DMS114 treated with DMSO at 0.1 percent for 48 hours (cell line): Measurements from ENCODE around the gene NUBP2.

ENCODE experiments used
- DNase-seq: peaks from one replicate; lab custom pipeline; 2025; ENCODE audit not compliant: unreplicated experiment; lab: John Stamatoyannopoulos, UW

Gene NUBP2, protein sequence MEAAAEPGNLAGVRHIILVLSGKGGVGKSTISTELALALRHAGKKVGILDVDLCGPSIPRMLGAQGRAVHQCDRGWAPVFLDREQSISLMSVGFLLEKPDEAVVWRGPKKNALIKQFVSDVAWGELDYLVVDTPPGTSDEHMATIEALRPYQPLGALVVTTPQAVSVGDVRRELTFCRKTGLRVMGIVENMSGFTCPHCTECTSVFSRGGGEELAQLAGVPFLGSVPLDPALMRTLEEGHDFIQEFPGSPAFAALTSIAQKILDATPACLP

DNA sequence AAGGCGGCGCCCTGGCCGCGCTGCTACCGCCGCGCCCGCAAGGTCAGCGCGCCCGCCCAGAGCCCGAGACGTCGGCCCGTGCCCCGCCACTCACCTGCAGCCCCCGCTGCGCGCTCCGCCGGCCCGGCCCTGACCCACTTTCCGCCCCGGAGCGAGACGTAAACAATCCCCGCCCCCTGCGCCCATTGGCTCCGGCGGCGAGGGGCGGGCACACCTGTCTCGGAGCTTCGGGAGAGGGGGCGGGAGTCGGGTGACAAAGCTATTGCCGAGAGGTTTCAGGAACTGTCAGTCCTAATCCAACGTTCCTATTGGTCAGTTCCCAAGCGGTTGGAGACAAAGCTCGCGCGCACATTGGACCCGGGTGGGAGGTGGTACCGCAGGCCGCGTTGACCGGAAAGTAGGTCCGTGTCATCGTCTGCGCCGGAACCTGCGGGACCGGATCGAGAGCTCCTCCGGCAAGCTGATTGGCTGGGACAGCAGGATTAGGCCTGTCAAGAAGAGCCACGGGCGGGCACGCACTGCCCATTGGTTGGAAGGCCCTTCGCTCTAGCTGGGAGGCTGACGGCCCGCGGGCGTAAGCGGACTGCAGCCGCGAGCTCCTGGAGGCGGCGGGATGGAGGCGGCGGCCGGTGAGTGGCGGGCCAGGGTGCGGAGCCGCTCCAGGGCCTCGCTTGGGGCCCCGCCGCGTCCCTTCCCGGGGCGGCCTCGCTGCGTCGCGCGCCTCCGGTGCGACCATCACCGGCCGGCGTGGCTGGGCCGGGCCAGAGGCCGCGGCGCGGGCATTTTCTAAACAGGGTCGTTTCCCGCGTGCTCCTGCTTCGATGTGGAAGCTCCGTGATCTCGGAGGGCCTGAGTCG, at the start of gene NUBP2, which contains the start of gene SPSB3:
Gene NUBP2, plus strand, starts transcription at position 553 of the 857 bp plus-strand sequence. Its CDS starts 61 bp downstream, at position 614.
Gene SPSB3, minus strand, starts transcription at position 164 of the 857 bp plus-strand sequence. CDS start 1,088 bp downstream, outside the sequence.
- peak; percentile 97 for DNase-seq

DNA sequence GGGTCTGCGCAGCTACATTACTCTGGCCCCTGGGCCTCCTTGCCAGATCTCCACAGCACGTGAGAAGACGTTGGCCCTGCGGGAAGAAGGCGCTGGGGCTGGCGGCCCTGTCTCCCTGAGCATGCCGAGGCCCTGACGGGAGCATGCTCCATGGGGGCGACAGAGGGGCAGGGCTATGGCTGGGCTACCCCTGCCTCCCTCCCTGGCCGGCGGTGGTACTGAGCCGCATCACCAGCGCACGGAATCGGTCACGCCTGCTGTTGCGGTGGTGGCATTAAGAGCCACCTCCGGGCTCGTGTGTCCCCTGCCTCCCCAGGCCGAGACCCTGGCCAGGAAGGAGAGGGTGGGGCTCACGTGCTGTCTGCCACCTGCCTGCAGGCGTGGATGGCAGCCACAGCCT, 48.6 kb upstream of the NUBP2 start:
- no peak for DNase-seq

DNA sequence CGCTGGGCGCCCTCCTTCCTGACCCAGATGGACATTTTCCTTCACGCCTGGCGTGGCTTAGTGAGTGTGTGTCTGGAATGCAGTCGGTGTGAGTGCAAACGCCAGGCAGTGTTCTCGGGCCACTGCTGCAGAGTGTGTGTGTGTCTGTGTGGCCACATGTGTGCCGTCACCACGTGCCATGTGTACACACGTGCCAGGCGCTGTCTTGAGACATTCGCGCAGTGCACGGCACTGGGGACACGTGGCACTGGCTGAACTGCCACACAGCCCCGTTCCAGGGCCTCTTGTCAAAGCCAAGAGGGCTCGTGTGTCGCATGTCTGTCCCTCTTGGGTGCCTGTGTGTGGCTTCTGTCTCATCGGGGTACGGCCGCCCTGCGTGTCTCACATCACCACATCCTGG, 47.9 kb upstream of the NUBP2 start:
- DNase-seq, result no peak

DNA sequence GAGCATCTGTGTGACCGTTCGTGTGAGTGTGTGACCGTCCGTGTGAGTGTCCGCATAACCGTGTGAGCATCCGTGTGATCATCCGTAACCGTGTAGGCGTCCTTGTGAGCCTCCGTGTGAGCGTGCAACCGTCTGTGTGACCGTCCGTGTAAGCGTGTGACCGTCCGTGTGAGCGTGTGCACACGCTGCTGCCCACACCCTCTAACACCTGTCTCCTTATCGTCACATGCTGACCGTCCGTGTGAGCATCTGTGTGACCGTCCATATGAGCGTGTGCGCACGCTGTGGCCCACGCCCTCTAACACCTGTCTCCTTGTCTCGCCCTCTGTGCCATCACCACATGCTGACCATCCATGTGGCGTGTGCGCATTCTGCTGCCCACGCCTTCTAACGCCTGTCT, 42.5 kb upstream of the NUBP2 start:
- DNase-seq, result no peak

DNA sequence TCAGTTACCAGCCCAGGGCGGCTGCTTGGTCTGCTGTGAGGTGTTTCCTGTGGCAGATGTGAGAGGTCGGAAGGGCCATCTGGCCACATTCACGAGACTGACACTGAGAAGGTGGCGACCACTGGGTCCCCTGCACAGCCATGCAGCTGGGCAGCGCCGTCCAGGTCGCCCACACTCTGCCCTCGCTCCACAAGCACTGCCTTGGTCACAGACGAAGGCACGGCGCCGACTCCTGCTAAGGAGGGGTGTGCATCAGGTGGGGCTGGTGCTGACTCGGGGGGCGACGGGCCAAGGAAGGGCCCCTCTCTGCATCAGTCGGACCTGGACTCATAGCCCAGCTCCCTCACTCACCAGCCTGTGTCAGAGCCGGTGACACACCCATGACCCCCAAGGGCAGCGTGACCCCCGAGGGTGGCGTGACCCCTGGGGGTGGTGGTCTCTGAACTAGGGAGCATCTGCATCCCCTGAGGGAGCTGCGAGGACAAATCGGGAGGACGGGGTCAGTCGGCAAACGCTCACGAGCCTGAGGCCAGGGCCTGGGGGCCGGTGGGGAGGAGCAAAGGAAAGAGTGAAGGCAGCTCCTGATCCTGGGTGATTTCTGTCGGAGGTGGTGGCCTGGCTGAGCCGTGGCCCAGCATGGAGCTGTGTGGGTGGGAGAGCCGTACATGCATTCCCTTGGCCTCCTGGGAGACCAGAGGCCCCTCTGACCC, 41.8 kb upstream of the NUBP2 start:
- no peak for DNase-seq

DNA sequence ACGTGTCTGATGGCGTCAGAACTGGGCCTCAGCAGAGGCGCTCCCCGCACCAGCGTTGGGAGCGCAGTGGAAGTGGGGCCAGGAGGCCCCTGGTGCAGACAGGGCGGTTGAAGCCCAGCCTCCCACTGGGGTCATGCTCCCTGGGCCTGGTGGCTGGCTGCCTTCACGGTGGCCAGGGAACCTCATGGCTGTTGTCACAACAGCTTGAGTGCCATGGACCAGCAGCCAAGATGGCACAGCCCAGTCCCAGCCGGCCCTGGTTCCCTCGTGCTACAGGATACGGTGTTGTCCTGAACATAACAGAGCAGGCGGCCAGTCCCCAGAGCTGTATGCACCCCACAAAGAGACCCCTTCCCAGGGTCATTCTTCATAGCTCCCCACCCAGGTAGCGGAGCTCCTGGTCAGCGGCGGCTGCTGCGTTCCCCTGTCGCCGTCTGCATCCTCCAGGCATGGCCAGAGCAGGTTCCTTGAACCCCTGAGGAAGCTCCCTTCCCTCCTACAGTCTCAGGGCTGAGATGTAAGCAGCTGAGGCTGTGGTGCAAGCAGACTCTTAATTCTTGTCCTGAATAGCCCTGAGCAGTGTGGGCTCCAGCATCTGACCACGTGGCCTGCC, 41.1 kb upstream of the NUBP2 start:
- DNase-seq, result no peak

DNA sequence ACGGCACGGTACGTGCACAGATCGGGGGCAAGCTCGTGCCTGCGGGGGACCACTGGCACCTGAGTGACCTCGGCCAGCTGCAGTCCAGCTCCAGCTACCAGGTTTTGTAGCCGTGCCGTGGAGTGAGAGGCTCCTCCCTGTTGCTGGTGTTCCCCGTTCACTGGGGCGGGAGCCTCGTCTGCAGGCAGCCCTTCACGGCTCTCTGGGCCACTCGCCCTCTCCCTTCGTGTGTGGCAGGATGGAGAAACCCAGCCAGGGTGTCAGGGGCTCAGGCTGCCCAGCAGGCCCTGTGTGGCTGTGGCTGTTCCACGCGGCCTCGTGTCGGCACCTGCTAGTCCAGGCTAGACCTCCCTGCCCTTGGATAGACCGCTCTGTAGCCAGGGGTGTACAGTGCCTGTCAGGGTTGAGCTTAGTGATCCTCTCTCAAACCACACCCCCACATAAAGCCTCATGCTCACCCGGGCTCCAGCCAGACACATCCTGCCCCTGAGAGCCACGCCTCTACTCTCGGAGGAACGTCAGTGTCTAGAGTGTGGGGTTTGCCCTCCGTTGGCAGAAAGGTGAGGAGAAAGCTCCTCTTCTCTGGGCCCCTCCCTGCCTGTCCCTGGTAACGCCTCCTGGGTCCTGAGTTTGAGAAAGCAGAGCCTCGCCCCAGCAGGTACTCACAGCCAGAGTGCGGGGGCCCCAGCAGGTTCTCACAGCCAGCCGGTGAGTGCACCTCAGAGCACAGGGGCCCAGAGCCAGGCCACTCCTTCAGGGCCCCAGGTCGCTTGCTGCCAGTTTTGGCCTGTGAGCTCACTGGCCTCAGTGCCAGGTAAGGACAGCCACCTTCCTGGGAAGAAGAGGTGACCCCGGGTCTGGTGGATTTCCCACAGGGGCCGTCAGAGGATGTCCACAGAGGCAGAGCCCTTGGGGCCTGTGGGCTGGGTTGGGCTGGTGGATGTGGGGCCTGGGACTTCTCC, 39.1 kb upstream of the NUBP2 start:
- DNase-seq, result no peak

DNA sequence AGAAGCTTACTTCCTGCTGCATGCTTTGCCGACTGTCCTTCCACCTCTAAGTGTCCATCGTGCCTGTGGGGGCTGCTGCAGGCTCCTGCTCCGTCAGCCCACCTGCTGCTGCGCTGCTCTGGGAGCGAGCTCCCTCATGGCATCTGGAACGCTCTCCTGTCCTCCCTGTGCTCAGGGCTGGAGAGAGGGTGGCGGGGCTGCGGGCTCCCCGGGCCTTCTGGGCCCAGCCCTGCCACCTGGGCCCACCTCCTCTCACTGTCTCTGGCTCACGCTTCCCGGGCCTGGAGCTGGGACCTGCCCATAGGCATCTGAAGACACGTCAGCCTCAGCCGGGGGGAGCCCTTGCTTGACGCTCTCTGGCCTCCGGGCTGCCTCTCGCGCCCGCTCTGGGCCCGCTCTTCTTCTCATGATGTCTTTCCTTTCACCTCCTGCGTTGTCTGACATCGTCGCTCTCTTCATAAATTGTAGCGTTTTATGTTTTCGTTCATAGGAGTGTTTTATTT, 38.4 kb upstream of the NUBP2 start:
- DNase-seq, result no peak

DNA sequence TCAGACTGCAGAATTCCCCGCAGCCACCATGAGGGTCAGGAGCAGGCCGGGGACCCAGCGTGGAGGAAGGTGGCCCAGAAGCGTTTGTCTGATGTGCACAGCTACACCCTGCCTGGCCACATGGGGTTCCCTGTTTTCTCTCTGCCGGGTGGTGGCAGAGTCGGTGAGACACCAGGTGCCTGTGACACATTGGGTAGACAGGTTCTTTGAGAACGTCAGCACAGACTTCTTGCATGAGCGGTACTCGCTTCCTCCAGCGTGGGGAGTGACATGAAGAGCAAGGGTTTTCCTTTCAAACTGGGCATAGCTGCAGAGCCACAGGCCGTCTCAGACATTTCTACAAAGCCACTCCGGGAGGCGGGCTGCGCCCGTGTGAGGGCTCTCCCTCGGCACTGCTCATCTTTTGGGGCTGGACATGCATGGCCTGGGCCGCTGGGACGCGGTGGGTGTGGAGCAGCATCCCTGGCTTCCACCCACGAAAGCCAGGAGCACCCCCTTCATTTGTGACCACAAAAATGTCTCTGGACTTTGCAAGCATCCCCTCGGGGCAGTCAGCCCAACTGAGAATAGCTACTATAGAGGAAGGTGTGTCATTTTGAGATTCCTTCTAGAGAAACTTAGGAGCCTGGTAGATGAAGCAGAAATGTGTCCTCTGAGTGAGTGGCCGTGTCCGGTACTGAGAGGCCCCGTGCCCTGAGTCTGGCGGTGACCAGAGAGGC, 37.4 kb upstream of the NUBP2 start:
- DNase-seq, result no peak

DNA sequence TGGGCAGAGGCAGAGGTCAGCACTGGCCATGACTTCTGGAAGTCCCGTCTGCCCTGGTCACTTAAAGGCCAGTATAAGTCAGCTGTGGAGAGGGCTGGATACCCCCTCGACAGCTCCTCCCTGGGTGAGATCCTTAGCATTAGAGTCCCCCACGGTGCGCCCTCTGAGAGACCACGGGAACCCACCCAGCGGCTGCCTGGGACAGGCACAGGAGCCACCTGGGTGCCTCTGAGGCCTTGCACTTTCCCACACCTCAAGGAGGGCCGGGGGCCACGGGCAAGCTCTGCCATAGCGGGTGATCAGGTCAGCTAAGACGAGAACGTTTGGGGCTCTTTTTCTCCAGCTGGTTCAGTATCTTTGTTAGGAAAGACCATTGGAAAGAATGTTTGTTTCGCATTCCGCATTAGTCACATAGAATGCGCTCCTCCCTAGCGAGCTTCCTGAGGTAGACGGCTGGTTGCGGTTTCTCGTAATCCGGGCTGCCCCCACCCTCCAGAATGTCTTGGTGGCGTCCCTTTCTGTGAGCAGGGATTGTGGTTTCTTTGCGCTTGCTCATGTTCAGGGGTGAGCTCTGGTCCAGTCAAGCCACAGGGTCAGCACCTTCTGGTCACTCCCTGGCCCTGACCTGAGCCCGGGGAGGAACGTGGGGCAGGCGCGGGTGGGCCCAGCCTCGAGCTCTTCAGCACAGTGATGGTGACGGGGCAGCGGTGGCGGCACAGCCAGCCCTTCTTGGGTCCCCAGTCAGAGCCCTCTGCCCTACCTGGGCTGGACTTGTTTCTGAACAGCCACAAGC, 36.7 kb upstream of the NUBP2 start:
- no peak for DNase-seq

DNA sequence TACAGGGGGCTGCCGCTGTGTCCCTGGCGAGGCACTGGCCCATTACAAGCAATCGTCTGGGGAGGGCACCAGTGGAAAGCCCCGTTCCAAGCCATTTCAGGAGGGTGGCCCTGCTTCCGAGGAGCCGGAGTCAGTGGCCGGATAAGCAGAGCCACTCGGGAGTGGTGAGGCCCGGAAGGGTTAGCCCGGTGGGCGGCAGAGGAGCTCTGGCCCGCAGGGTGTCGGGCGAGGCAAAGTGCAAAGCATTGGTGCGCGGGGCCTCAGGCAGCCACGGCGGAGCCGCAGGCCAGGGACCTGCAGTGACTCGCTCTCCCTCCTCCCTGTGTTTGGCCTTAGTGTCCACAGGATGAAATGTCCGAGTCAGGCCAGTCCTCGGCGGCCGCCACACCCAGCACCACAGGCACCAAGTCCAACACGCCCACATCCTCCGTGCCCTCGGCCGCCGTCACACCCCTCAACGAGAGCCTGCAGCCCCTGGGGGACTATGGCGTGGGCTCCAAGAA, 36.0 kb upstream of the NUBP2 start:
- DNase-seq, result no peak

DNA sequence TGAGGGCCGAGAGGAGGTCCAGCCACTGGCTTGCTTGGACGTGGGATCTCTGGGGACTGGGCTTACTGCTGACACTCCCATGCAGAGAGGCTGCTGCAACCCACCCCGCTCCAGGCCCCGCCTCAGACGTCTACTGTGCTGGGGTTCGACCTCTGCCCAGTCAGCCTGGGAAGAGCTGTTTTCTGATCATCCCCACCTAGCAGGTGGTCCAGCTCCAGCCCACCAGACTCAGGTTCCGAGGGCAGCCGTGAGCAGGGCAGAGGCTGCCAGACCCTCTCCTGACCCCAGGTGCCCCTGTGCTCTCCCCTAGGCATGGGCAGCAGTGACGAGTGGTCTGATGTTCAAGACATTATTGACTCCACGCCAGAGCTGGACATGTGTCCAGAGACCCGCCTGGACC, 34.8 kb upstream of the NUBP2 start:
- DNase-seq, result no peak

DNA sequence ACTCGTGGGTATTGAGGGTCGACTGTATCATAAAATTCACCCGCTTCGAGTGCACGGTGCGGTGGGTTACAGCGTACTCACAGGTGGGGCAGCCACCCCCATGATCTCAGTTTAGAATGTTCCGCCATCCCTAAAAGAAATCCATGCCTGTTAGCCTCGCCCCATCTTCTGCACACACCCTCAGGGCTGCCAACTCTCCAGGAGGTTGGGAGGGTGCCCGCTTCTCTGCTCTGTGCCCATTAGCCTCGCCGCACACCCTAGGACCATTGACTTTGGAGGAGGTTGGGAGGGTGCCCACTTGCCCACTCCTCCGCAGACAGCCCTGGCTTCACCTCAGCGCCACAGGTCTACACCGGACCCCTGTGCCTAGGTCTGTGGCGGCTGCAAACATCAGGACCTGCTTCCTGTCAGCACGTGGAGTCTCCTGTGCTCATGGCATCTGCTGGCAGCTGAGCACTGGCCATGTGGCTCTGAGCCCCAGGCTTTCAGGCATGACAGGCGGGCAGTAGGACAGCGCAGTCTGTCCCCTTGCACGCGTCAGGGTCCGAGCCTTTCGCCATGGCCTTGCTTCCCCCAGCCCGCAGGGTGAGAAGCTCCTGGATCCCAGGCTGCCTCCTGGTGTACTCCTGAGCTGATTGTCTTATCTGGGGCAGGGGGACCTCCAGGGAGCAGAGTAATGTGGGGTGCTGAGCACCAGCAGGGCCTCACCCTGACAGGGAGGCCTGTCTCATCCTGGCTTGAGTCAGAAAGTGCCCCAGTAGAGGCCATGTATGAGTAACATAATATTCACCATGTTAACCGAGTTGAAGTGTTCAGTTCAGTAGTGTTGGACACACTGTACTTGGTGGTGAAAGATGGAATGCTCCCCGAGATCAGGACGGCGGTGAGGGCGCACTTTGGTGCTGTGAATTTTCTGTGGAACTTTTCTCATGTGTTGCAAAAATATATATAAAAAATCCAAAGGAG, 33.3 kb upstream of the NUBP2 start:
- no peak for DNase-seq

DNA sequence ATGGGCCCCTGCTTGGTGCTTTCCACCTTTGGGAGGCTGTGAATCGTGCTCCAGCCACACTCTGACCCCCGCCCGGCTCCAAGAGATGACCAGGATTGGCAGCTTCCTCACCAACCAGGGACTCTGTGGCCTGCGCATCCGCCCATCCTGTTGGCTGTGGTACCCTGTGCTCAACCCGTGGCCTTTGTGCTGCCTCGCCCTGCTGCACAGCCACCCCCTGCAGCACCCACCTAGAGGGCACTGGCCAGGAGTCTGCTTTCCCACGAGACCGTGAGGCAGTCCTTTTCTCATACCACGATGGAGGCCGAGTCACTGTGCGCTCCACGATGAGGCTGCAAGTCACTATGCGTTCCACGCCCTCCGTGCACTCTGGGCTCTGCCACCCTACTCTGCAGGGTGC, 30.8 kb upstream of the NUBP2 start:
- DNase-seq, result no peak

DNA sequence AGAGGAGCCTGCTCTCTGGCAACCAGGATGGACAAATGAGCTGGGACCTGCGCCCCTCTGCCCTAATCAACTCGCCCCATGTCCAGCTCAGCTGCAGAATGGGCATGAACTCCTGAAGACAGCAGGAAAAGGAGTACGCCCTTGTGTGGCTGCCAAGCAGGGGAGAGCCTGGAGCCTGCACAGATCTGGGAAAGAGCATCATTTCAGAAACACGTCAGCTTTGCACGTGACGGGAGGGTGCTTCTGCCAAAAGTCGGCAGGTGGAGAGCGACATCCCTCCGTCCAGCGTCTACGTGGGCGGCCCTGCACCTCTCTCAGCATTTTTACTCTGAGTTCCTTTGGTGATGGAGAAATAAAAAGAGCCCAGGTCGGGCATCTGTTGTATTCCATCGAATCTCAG, 29.9 kb upstream of the NUBP2 start:
- no peak for DNase-seq

DNA sequence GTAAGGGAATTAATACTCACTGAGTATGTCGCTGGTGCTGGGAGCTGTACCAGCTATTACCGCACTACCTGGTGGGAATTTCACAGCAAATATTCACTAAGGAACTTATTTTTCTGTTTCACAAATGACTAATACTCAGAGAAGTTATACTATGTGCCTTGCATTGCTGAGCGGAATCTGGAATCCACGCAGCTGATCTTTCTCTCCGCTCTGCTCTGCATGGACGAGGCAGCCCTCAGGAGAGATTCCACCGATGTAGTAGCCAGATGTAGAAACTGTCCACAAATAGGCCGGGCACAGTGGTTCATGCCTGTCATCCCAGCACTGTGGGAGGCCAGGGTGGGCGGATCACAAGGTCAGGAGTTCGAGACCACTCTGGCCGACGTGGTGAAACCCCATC, 28.6 kb upstream of the NUBP2 start:
- no peak for DNase-seq
